OCI-LY3 (cell line): ENCODE results near the gene TRPM5.

ENCODE experiments used
- H2AFZ ChIP-seq: fragments of 200-600, 300-600 bp; shearing (Covaris generic); 2 replicates; pipeline ENCODE4 v1.6.0; 2014; ENCODE audit warnings: antibody characterized with exemption, low read depth, low read length
- H3K27ac ChIP-seq: fragments of 200-600, 300-600 bp; sonication (generic); 2 replicates; pipeline ENCODE4 v1.5.1; 2014; ENCODE audit warnings: mild to moderate bottlenecking, low read length, moderate library complexity, mixed read lengths
- H3K27me3 ChIP-seq: fragments of 200-600, 300-600 bp; sonication (generic); 2 replicates; pipeline ENCODE4 v1.6.1; 2014; ENCODE audit warnings: low read depth, low read length, mixed read lengths
- H3K36me3 ChIP-seq: fragments of 200-600, 300-600 bp; sonication (generic); replicated peaks from 2 replicates; pipeline ENCODE3; 2014; ENCODE audit warnings: low read depth, low read length, mixed read lengths
- H3K4me1 ChIP-seq: fragments of 300-600, 200-600 bp; sonication (generic); 2 replicates; pipeline ENCODE4 v1.6.1; 2014; ENCODE audit warnings: low read length, mixed read lengths
- H3K4me2 ChIP-seq: fragments of 200-600, 300-600 bp; sonication (generic); 2 replicates; pipeline ENCODE4 v1.6.1; 2014; ENCODE audit warnings: low read length, mixed read lengths
- H3K4me3 ChIP-seq: fragments of 300-600, 200-600 bp; sonication (generic); 2 replicates; pipeline ENCODE4 v1.5.1; 2014; ENCODE audit warnings: antibody characterized with exemption, mild to moderate bottlenecking, low read length, moderate library complexity
- H3K79me2 ChIP-seq: fragments of 300-600, 200-600 bp; shearing (Covaris generic); 2 replicates; pipeline ENCODE4 v1.6.1; 2014; ENCODE audit warnings: mild to moderate bottlenecking, low read length, mixed read lengths
- H3K9ac ChIP-seq: fragments of 300-600, 200-600 bp; shearing (Covaris generic); 2 replicates; pipeline ENCODE4 v1.6.0; 2014; ENCODE audit warnings: mild to moderate bottlenecking, low read length, moderate library complexity
- H3K9me3 ChIP-seq: fragments of 200-600, 300-600 bp; shearing (Covaris generic); 2 replicates; pipeline ENCODE4 v1.6.1; 2014; ENCODE audit warnings: low read length, mixed read lengths; ENCODE audit not compliant: insufficient read depth
- H4K20me1 ChIP-seq: fragments of 200-600, 300-600 bp; sonication (generic); 2 replicates; pipeline ENCODE4 v1.6.1; 2016; ENCODE audit warnings: low read length, mixed read lengths; ENCODE audit not compliant: insufficient read depth
- CTCF ChIP-seq: fragments of 200-600, 300-600 bp; sonication (generic); IDR thresholded peaks from 2 replicates; pipeline ENCODE4 v1.5.1; 2014; ENCODE audit warnings: antibody characterized with exemption, low read length, low read depth
- EZH2phosphoT487 ChIP-seq: fragments of 200-600 bp; shearing (Covaris generic); IDR thresholded peaks from 2 replicates; pipeline ENCODE4 v1.6.1; 2018; ENCODE audit warnings: antibody characterized with exemption, mixed run types, low read depth

TRPM5 gene

DNA sequence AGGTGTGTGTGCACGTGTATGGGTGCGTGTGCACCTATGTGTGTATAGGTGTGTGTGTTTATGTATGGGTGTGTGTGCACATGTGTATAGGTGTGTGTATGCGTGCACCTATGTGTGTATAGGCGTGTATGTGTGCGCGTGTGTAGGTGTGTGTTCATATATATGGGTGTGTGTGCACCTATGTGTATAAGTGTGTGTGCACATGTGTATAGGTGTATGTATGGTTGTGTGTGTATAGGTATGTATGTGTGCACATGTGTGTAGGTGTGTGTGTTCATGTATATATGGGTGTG, 27.4 kb upstream of the TRPM5 start:
- H3K9ac ChIP-seq: no peak overlapping the region
- no peaks in the 10 kb centered on the region for H4K20me1 ChIP-seq
- no peak overlapping the region for H2AFZ ChIP-seq
- no peak overlapping the region for H3K27ac ChIP-seq
- TF ChIP-seq EZH2phosphoT487 (no peak), CTCF (no peak)
- H3K4me2 ChIP-seq: no peak overlapping the region
- H3K27me3 ChIP-seq: no peaks in the 10 kb centered on the region
- H3K36me3 ChIP-seq: no peaks in the 10 kb centered on the region
- H3K9me3 ChIP-seq: no peaks in the 10 kb centered on the region
- H3K4me1 ChIP-seq: no peaks in the 10 kb centered on the region
- H3K4me3 ChIP-seq: no peak overlapping the region
- no peaks in the 10 kb centered on the region for H3K79me2 ChIP-seq

GRCh38 chr11:2471048-2471803, 26.9 kb upstream of the TRPM5 start:
- Histone ChIP-seq H3K4me1 (no peaks in the 10 kb centered on the region), H2AFZ (no peak overlapping the region), H3K9me3 (no peaks in the 10 kb centered on the region), H4K20me1 (no peaks in the 10 kb centered on the region), H3K79me2 (no peaks in the 10 kb centered on the region), H3K4me2 (no peak overlapping the region), H3K36me3 (no peaks in the 10 kb centered on the region), H3K4me3 (no peak overlapping the region), H3K27ac (no peak overlapping the region), H3K27me3 (no peaks in the 10 kb centered on the region), H3K9ac (no peak overlapping the region)
- TF ChIP-seq CTCF (no peak), EZH2phosphoT487 (no peak)

DNA sequence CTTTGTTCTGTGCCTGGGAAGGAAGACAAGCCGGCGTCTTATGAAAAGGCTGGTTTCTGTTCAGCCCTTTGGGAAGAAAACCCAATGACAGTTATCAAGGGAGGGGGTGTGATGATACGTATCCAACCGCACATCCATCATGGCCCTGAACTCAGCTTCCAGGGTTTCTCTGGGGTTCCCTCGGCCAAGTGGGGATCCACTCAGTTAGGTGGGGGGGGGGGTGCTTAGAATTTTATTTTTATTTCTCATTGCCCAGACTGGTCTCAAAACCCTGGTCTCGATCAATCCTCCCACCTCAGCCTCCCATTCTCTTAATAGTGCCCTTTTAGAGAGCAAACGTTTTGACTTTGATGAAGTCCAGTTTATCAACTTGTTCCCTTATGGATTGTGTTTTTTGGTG, 26.2 kb upstream of the TRPM5 start:
- Histone ChIP-seq H2AFZ (no peak overlapping the region), H3K4me3 (no peak overlapping the region), H4K20me1 (no peaks in the 10 kb centered on the region), H3K27me3 (no peaks in the 10 kb centered on the region), H3K36me3 (no peaks in the 10 kb centered on the region), H3K9ac (no peak overlapping the region), H3K4me1 (no peaks in the 10 kb centered on the region), H3K4me2 (no peak overlapping the region), H3K79me2 (no peaks in the 10 kb centered on the region), H3K27ac (no peak overlapping the region), H3K9me3 (no peaks in the 10 kb centered on the region)
- TF ChIP-seq EZH2phosphoT487 (no peak), CTCF (no peak)

DNA sequence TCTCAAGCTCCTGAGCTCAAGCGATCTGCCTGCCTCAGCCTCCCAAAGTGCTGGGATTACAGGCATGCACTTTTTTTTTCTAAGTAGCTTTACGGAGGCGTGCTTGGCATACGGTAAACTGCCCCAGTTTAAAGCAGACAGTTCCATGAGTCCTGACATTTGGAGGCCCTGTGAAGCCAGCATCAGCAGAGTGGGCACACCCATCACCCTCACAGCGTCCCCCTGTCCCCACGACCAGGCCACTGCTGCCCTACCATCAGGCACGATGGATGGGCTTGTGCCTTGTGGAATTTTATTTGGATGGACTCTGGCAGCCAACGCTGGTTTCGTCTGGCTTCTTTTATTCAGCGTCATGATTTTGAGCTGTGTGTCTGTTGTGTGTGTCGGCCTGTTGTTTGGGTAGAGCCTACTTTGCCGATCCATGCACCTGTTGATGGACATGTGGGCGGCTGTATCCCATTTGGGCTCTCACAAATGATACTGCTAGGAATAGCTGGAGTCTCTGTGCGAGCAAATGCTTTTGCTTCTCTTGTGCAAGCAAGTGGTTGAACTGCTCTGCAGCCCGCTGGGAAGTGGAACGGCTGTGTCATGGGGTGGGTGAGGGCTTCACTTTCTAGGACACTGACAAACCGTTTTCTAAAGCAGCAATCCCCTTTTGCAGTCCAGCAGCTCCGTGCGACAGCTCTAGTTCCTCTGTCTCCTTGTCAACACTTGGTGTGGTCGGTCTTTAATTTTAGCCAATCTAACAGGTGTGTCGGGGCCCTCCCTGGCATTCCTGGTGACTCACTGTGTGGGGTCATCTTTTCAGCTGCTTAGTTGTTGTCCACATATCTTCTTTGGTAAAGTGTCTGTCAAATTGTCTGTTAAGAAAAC, 24.3 kb upstream of the TRPM5 start:
- Histone ChIP-seq H3K36me3 (no peaks in the 10 kb centered on the region), H3K4me3 (no peak overlapping the region), H4K20me1 (no peaks in the 10 kb centered on the region), H3K27ac (no peak overlapping the region), H2AFZ (no peak overlapping the region), H3K27me3 (no peaks in the 10 kb centered on the region), H3K4me2 (no peak overlapping the region), H3K4me1 (no peaks in the 10 kb centered on the region), H3K9me3 (no peaks in the 10 kb centered on the region), H3K9ac (no peak overlapping the region), H3K79me2 (no peaks in the 10 kb centered on the region)
- TF ChIP-seq CTCF (no peak), EZH2phosphoT487 (no peak)
